HEK293T (cell line): ENCODE data around the gene ZNF135.

Experiments
- BHLHE40 ChIP-seq: fragments of 450-650 bp; IDR thresholded peaks from 2 replicates; pipeline ENCODE4 v1.6.1; 2016; ENCODE audit warnings: mild to moderate bottlenecking, moderate library complexity, borderline replicate concordance
- ELF4 ChIP-seq: fragments of 450-650 bp; IDR thresholded peaks from 2 replicates; pipeline ENCODE4 v1.6.1; 2017; ENCODE audit warnings: antibody characterized with exemption
- LEF1 ChIP-seq: fragments of 450-650 bp; IDR thresholded peaks from 2 replicates; pipeline ENCODE4 v1.6.1; 2017; ENCODE audit warnings: mild to moderate bottlenecking, borderline replicate concordance
- NFRKB ChIP-seq: fragments of 450-650 bp; IDR thresholded peaks from 2 replicates; pipeline ENCODE4 v1.6.1; 2016; ENCODE audit warnings: mild to moderate bottlenecking, moderate library complexity
- SP1 ChIP-seq: fragments of 450-650 bp; IDR thresholded peaks from 2 replicates; pipeline ENCODE4 v1.6.1; 2017
- SUZ12 ChIP-seq: fragments of 450-650 bp; IDR thresholded peaks from 2 replicates; pipeline ENCODE4 v1.6.1; 2016; ENCODE audit warnings: mild to moderate bottlenecking
- ZNF384 ChIP-seq: fragments of 450-650 bp; IDR thresholded peaks from 2 replicates; pipeline ENCODE4 v1.6.1; 2016

DNA sequence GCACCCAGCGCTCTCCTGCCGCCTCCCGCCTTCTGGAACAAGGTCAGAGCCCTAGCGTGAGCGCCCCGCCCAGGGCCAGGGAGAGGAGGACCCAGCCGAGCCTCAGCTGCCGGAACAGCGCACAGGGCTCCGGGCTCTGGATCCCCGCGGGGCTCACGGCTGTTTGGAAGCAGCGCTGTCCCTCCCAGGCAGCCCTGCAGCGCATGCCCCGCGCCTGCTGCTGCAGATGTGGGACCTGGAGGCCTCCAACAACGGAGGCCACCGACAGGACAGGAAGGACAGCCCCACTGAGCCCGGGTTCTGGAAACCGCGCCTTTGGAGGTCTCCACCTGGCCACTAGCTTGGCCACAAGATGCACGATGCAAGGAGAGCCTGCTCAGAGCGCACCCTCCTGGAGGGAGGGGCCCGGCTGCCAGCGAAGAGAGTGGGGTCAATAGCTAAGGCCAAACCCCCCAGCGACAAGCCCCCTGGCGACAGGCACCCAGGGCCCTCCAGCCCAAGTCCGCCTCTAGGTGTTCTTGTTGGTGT lies 26.3 kb downstream of the ZNF135 start:
- TF ChIP-seq ZNF384 (no peak), SUZ12 (no peak), LEF1 (no peak), BHLHE40 (no peak), SP1 (no peak), NFRKB (no peak), ELF4 (no peak)
